ENCODE results near the gene EPSTI1. TPM values are rescaled to one million over a fixed set of nuclear protein-coding genes. Genes with fewer than 3 reads are reported as not detected.

EPSTI1 gene
- total RNA-seq, 4 donors from 2014 or later: 13.1 to 145 (median 18.7) TPM

DNA sequence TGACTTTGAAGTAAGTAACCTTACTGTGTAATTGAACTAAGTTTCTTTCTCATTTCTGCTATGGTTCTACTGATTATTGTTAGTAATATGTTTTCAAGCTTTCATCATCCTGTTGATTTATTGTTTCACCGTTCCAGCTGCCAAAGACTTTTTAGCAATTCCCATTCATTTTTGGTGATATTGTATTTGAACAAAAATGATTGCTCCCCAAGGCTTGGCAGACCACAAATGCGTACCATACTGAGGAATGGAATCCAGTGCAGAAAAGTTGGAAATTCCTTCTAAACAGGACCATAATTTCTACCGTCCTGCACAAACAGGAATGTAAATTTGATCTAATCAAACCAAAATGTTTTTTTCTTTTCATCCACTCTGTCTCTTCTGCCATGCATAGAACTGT lies 10.7 kb downstream of the EPSTI1 start:
- 63% methylated on average over 3 of the region's 3 CpGs for WGBS, 2 donors (ENCODE audit: low coverage in 1 of 2)
- in situ Hi-C loops (cut with MboI; ENCODE audit: low pct_ligation_motif_present in 1 of 4, low pct_unique_long_range_greater_than_20kb in 1 of 4, low sequenced_read_pairs in 3 of 4): no loop called here
- intact Hi-C loops (cut with DNase I; ENCODE audit: low total_unique reads): no loop called here

DNA sequence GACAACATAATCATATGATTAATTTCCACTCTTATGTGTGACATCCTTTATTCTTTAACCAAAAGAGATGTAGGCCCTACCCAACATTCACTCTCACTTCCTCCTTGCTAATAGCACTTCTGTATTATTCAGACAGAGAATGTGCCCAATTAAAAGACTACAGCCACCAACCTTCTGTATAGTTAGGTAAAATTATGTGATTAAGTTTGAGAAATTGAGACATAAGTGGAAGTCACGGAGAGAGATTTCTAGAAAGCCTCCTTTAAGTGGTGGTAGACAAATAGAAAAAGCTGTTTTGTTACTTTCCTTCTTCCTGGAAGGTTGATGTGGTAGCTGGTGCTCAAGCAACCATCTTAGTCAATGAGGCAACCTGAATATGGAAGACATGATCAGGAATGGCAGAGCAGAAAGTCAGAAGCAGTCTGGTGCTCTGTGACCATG lies 14.8 kb downstream of the EPSTI1 start:
- intact Hi-C loops (cut with DNase I; ENCODE audit: low total_unique reads) (loop anchor here (10.0 kb wide), 1 partner anchor 818 kb away; no protein-coding TSS in a partner anchor), in situ Hi-C loops (cut with MboI; ENCODE audit: low pct_ligation_motif_present in 1 of 4, low pct_unique_long_range_greater_than_20kb in 1 of 4, low sequenced_read_pairs in 3 of 4) (loop anchor here in 1 of 4 donors (10.0 kb wide), 1 partner anchor 898 kb away; the partner anchor contains the start of genes CCDC122 and LACC1)
- Histone ChIP-seq H3K27me3 (no peaks in the 10 kb centered on the region), H3K27ac (no peak overlapping the region), H3K9me3 (no peaks in the 10 kb centered on the region), H3K36me3 (no peaks in the 10 kb centered on the region), H3K4me3 (no peak overlapping the region), H3K4me1 (peaks cover 0 to 8% (median 4%) of the 10 kb centered on the region in 4 donors)
- TF ChIP-seq, protein P1, sequence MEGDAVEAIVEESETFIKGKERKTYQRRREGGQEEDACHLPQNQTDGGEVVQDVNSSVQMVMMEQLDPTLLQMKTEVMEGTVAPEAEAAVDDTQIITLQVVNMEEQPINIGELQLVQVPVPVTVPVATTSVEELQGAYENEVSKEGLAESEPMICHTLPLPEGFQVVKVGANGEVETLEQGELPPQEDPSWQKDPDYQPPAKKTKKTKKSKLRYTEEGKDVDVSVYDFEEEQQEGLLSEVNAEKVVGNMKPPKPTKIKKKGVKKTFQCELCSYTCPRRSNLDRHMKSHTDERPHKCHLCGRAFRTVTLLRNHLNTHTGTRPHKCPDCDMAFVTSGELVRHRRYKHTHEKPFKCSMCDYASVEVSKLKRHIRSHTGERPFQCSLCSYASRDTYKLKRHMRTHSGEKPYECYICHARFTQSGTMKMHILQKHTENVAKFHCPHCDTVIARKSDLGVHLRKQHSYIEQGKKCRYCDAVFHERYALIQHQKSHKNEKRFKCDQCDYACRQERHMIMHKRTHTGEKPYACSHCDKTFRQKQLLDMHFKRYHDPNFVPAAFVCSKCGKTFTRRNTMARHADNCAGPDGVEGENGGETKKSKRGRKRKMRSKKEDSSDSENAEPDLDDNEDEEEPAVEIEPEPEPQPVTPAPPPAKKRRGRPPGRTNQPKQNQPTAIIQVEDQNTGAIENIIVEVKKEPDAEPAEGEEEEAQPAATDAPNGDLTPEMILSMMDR (IDR thresholded peaks at IDR 0.05): no peak
- TF ChIP-seq EP300 (IDR thresholded peaks at IDR 0.05; ENCODE audit: low read depth) (no peak), POLR2A (IDR thresholded peaks at IDR 0.05) (no peak), POLR2AphosphoS5 (IDR thresholded peaks at IDR 0.05) (no peak)
- DNase-seq: no peak
- 83 to 87% methylated on average over 1 of the region's 1 CpG for WGBS, 2 donors (ENCODE audit: low coverage in 1 of 2)

More for the DNA sequence above, 10.7 kb downstream of the EPSTI1 start:
- Histone ChIP-seq H3K27ac (no peak overlapping the region), H3K4me1 (peaks cover 5 to 35% (median 21%) of the 10 kb centered on the region in 4 donors), H3K9me3 (no peaks in the 10 kb centered on the region), H3K4me3 (no peak overlapping the region), H3K36me3 (no peaks in the 10 kb centered on the region), H3K27me3 (no peaks in the 10 kb centered on the region)
- no peak for DNase-seq
- TF ChIP-seq EP300 (IDR thresholded peaks at IDR 0.05; ENCODE audit: low read depth) (no peak), POLR2A (IDR thresholded peaks at IDR 0.05) (no peak), POLR2AphosphoS5 (IDR thresholded peaks at IDR 0.05) (no peak)
- TF ChIP-seq, protein P1 (IDR thresholded peaks at IDR 0.05): no peak

DNA sequence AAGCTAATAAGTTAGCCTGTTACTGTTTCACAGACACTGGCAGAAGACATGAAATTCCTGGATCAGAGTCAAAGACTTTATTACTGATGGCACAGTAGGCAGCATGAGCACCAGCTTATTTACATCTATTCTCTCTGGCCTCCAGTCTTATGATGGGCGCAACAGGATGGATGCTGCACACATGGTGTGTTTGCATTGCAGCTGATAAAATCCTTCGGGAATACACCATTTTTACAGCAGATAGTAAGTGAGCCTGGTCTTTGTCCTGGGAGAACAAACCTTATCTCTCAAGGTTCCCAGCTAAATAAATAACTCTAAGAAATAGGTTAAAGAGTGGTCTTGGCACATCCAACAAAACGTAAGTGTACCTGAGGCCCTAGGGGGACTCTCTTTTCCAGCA lies 16.0 kb downstream of the EPSTI1 start:
- intact Hi-C loops (cut with DNase I; ENCODE audit: low total_unique reads): loop anchor here (10.0 kb wide), 1 partner anchor 819 kb away; no protein-coding TSS in a partner anchor
- H3K36me3 ChIP-seq: no peaks in the 10 kb centered on the region
- 93 to 100% methylated on average over 3 of the region's 3 CpGs for WGBS, 2 donors (ENCODE audit: low coverage in 1 of 2)

DNA sequence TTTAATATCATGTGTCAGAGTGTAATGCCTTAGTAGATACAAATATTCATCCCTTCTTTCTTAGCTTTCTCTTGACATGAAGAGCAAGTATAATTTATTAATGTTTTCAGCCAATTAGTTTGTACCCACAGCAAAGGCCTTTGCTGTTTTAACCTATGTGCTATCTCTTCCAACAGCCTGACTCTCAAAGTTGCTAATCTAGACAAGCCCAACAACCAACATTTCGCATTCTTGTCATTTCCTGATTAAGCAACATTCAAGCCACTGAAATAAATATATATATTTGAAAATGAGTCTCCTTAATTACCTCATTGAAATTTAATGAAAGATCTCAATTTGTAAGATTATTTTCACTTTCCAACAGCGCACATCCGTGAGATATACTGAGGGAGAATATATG lies 18.5 kb downstream of the EPSTI1 start:
- intact Hi-C loops (cut with DNase I; ENCODE audit: low total_unique reads) (loop anchor here (10.0 kb wide), 1 partner anchor 821 kb away; no protein-coding TSS in a partner anchor), in situ Hi-C loops (cut with MboI; ENCODE audit: low pct_ligation_motif_present in 1 of 4, low pct_unique_long_range_greater_than_20kb in 1 of 4, low sequenced_read_pairs in 3 of 4) (loop anchor here in 1 of 4 donors (10.0 kb wide), 1 partner anchor 901 kb away; the partner anchor contains the start of genes CCDC122 and LACC1)
- Histone ChIP-seq H3K9me3 (no peaks in the 10 kb centered on the region), H3K36me3 (no peaks in the 10 kb centered on the region), H3K27me3 (no peaks in the 10 kb centered on the region), H3K4me1 (peaks cover 3 to 13% (median 9%) of the 10 kb centered on the region in 4 donors), H3K4me3 (no peak overlapping the region), H3K27ac (no peak overlapping the region)
- TF ChIP-seq, protein P1 (IDR thresholded peaks at IDR 0.05): no peak
- TF ChIP-seq POLR2A (IDR thresholded peaks at IDR 0.05) (no peak), POLR2AphosphoS5 (IDR thresholded peaks at IDR 0.05) (no peak), EP300 (IDR thresholded peaks at IDR 0.05; ENCODE audit: low read depth) (no peak)
- 88 to 100% methylated on average over 2 to 3 of the region's 3 CpGs for WGBS, 2 donors (ENCODE audit: low coverage in 1 of 2)
- DNase-seq: no peak

More for the DNA sequence above, 16.0 kb downstream of the EPSTI1 start:
- Histone ChIP-seq H3K4me3 (no peak overlapping the region), H3K4me1 (peaks cover 0 to 3% (median 0%) of the 10 kb centered on the region in 4 donors), H3K9me3 (no peaks in the 10 kb centered on the region), H3K27ac (no peak overlapping the region), H3K27me3 (no peaks in the 10 kb centered on the region)
- no peak for DNase-seq
- in situ Hi-C loops (cut with MboI; ENCODE audit: low pct_ligation_motif_present in 1 of 4, low pct_unique_long_range_greater_than_20kb in 1 of 4, low sequenced_read_pairs in 3 of 4): loop anchor here in 1 of 4 donors (10.0 kb wide), 1 partner anchor 899 kb away; the partner anchor contains the start of genes CCDC122 and LACC1
- TF ChIP-seq POLR2A (IDR thresholded peaks at IDR 0.05) (no peak), EP300 (IDR thresholded peaks at IDR 0.05; ENCODE audit: low read depth) (no peak), POLR2AphosphoS5 (IDR thresholded peaks at IDR 0.05) (no peak)
- TF ChIP-seq, protein P1 (IDR thresholded peaks at IDR 0.05): no peak

Data from transverse colon (tissue), 4 donors.